MM.1S (cell line): ENCODE measurements around the gene FOXN3.

ENCODE experiments used
- DNase-seq: peaks from one replicate; pipeline ENCODE4 v3.0.0-alpha.2; 2015
- H2AFZ ChIP-seq: fragments of 300-600 bp; sonication (generic); 2 replicates; pipeline ENCODE4 v1.6.0; 2016; ENCODE audit warnings: antibody characterized with exemption, low read length
- H3F3A ChIP-seq: fragments of 300-600 bp; sonication (generic); 2 replicates; pipeline ENCODE4 v1.6.1; 2016; ENCODE audit warnings: mild to moderate bottlenecking, antibody characterized with exemption, low read length, moderate library complexity, mixed read lengths; ENCODE audit not compliant: insufficient read depth
- H3K27ac ChIP-seq: fragments of 300-600 bp; sonication (generic); 2 replicates; pipeline ENCODE4 v1.5.1; 2016; ENCODE audit warnings: mild to moderate bottlenecking, low read length
- H3K27me3 ChIP-seq: fragments of 300-600 bp; sonication (generic); replicated peaks from 2 replicates; pipeline ENCODE4 v1.6.0; 2016; ENCODE audit warnings: low read length; ENCODE audit not compliant: insufficient read depth
- H3K36me3 ChIP-seq: fragments of 300-600 bp; sonication (generic); replicated peaks from 2 replicates; pipeline ENCODE4 v1.6.1; 2016; ENCODE audit warnings: mild to moderate bottlenecking, low read length, mixed read lengths; ENCODE audit not compliant: insufficient read depth
- H3K4me1 ChIP-seq: fragments of 300-600 bp; sonication (generic); 2 replicates; pipeline ENCODE4 v1.6.1; 2016; ENCODE audit warnings: low read length, mixed read lengths
- H3K4me2 ChIP-seq: fragments of 300-600 bp; sonication (generic); 2 replicates; pipeline ENCODE4 v1.6.0; 2016; ENCODE audit warnings: low read depth, low read length
- H3K4me3 ChIP-seq: fragments of 300-600 bp; sonication (generic); 2 replicates; pipeline ENCODE4 v1.5.1; 2016; ENCODE audit warnings: low read length, mixed read lengths
- H3K79me2 ChIP-seq: fragments of 300-600 bp; sonication (generic); 2 replicates; pipeline ENCODE4 v1.6.1; 2016; ENCODE audit warnings: mixed run types, low read length, mixed read lengths
- H3K9ac ChIP-seq: fragments of 300-600 bp; sonication (generic); 2 replicates; pipeline ENCODE4 v1.6.1; 2016; ENCODE audit warnings: low read length, mixed read lengths
- H3K9me2 ChIP-seq: fragments of 300-600 bp; sonication (generic); replicated peaks from 2 replicates; pipeline ENCODE4 v1.6.1; 2016; ENCODE audit warnings: mild to moderate bottlenecking, low read length, mixed read lengths; ENCODE audit not compliant: insufficient read depth
- H3K9me3 ChIP-seq: fragments of 300-600 bp; sonication (generic); replicated peaks from 2 replicates; pipeline ENCODE4 v1.6.1; 2016; ENCODE audit warnings: mild to moderate bottlenecking, low read length, mixed read lengths; ENCODE audit not compliant: insufficient read depth
- H4K20me1 ChIP-seq: fragments of 300-600 bp; sonication (generic); 2 replicates; pipeline ENCODE4 v1.6.1; 2016; ENCODE audit warnings: mild to moderate bottlenecking, low read length, moderate library complexity, mixed read lengths; ENCODE audit not compliant: insufficient read depth
- EZH2 ChIP-seq: fragments of 300-600 bp; sonication (generic); optimal IDR thresholded peaks from 2 replicates; pipeline ENCODE3; 2017; ENCODE audit warnings: low read depth, mild to moderate bottlenecking, antibody characterized with exemption, low read length, mixed read lengths
- EZH2phosphoT487 ChIP-seq: fragments of 300-600 bp; sonication (generic); IDR thresholded peaks from 2 replicates; pipeline ENCODE4 v1.6.1; 2018; ENCODE audit warnings: antibody characterized with exemption, low read length
- TF ChIP-seq, protein P1 (sequence below): fragments of 300-600 bp; sonication (generic); IDR thresholded peaks from 2 replicates; pipeline ENCODE4 v1.5.1; 2016; ENCODE audit warnings: antibody characterized with exemption, low read length, mixed read lengths

Gene FOXN3

DNA sequence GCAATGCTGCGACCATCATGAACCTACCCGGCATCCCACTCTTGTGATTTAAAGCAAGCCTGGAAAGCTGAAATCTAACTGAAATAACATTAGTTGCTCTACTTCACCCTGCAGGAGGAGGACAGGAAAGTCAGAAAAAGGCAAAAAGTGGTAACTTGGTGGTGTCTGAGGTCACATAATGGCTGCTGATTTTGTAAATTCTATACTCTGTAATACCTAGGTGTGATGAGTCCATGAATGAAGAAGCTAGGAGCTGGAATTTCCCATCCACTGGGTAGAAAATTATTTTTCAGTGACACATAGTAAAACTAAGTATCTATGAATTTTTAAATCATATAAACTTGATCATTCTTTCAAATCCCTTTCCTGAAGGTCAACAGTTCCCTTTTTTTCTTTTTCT is 183.8 kb downstream of the FOXN3 start:
- H3K36me3 ChIP-seq, result no peaks in the 10 kb centered on the region
- H3K79me2 ChIP-seq, result peaks cover 27% of the 10 kb centered on the region
- TF ChIP-seq EZH2phosphoT487, result no peak
- TF ChIP-seq, protein P1, sequence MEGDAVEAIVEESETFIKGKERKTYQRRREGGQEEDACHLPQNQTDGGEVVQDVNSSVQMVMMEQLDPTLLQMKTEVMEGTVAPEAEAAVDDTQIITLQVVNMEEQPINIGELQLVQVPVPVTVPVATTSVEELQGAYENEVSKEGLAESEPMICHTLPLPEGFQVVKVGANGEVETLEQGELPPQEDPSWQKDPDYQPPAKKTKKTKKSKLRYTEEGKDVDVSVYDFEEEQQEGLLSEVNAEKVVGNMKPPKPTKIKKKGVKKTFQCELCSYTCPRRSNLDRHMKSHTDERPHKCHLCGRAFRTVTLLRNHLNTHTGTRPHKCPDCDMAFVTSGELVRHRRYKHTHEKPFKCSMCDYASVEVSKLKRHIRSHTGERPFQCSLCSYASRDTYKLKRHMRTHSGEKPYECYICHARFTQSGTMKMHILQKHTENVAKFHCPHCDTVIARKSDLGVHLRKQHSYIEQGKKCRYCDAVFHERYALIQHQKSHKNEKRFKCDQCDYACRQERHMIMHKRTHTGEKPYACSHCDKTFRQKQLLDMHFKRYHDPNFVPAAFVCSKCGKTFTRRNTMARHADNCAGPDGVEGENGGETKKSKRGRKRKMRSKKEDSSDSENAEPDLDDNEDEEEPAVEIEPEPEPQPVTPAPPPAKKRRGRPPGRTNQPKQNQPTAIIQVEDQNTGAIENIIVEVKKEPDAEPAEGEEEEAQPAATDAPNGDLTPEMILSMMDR, result no peak

DNA sequence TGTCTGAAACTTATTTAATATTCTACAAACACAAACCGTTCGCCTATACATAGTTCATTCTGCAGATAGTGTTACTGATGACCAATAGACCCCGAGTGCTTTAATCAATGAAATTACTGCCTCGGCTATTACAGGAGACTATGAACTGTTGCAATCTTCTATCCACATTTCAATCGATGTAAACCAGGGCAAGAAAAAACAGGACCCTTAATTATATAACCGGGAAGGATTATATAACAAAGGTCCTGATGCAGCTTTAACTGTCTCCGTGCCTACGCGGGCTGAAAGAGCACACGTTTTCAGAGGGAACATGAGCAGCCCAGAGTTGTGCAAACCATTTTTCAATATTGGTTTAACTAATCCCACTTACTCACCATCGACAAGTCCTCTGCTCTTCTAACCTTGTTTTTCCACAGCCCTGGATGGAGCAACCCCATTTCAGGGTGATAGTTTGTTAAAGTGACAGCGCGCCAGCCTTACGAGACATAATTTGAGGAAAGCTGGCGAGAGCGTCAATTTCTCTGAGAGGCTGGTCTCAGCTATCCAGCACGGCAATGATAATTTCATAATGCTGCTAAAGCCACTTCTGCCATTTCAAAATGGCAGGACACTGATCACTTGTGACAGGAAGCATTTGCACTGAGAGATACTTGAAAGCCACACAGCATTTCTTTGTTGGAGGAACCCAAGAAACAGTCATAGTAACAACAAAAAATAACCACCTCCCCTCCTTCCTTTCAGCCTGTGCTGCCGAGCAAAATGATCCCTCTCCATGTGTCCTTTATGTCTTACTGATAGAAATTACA is 184.6 kb downstream of the FOXN3 start:
- no peaks in the 10 kb centered on the region for H3K27me3 ChIP-seq
- no peak overlapping the region for H3K4me3 ChIP-seq
- H3K4me1 ChIP-seq, result no peaks in the 10 kb centered on the region
- H3K79me2 ChIP-seq, result peaks cover 26% of the 10 kb centered on the region
- H3K9me3 ChIP-seq, result no peaks in the 10 kb centered on the region
- H3K4me2 ChIP-seq, result no peak overlapping the region
- H3K36me3 ChIP-seq, result no peaks in the 10 kb centered on the region
- TF ChIP-seq, protein P1, result no peak
- TF ChIP-seq EZH2, result no peak
- no peak for TF ChIP-seq EZH2phosphoT487
- DNase-seq, result no peak
- no peak overlapping the region for H3K27ac ChIP-seq
- H3K9ac ChIP-seq, result no peak overlapping the region
- H3K9me2 ChIP-seq, result no peaks in the 10 kb centered on the region
- no peaks in the 10 kb centered on the region for H4K20me1 ChIP-seq
- no peak overlapping the region for H2AFZ ChIP-seq
- no peaks in the 10 kb centered on the region for H3F3A ChIP-seq

More for the DNA sequence above, 183.8 kb downstream of the FOXN3 start:
- Histone ChIP-seq H3F3A (no peaks in the 10 kb centered on the region), H3K4me3 (no peak overlapping the region), H3K9ac (no peak overlapping the region), H2AFZ (no peak overlapping the region), H4K20me1 (no peaks in the 10 kb centered on the region), H3K4me2 (no peak overlapping the region), H3K4me1 (no peaks in the 10 kb centered on the region), H3K9me2 (no peaks in the 10 kb centered on the region), H3K27me3 (no peaks in the 10 kb centered on the region), H3K9me3 (no peaks in the 10 kb centered on the region), H3K27ac (no peak overlapping the region)
- no peak for DNase-seq

DNA sequence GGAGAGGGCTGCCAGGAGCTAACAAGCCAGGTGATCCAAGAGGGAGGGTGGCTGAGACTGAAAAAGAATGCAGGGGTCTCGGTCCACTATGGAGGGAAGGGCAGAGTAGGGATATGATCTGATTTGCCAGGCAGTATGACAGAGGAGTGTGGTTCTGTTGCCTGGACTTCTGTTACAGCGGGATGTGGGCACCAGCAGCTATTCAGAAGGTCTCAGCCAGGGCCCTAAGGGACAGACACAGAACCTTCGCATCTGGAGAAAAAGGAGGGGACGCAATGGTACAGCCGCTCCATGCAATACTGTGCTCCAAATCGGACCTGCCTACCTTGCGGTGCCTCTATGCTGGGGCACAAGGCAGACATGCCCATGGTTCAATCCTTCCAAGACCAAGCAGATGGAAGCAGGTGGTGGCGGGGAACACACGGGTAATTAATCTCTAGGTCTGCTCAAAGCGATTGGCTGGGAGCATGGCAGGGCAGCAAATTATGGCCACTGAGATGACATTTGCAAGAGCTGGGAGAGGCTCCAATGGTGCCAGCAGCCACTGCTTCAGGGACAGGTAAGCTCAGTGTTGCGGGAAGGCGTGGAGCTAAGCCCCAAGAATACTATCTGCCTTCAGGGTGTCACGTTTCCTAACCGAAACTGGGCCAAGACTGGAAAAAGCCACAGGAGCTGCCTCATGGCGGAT is 185.5 kb downstream of the FOXN3 start:
- H3K79me2 ChIP-seq, result peaks cover 21% of the 10 kb centered on the region

More for the DNA sequence above, 185.5 kb downstream of the FOXN3 start:
- Histone ChIP-seq H3K4me2 (no peak overlapping the region), H4K20me1 (no peaks in the 10 kb centered on the region), H3K9me3 (no peaks in the 10 kb centered on the region), H3K27ac (no peak overlapping the region), H3K9me2 (no peaks in the 10 kb centered on the region), H2AFZ (no peak overlapping the region), H3K4me3 (no peak overlapping the region), H3K36me3 (no peaks in the 10 kb centered on the region), H3K27me3 (no peaks in the 10 kb centered on the region), H3F3A (no peaks in the 10 kb centered on the region), H3K4me1 (no peaks in the 10 kb centered on the region), H3K9ac (no peak overlapping the region)
- TF ChIP-seq, protein P1, result no peak
- TF ChIP-seq EZH2phosphoT487, result no peak
- no peak for TF ChIP-seq EZH2
- DNase-seq, result no peak
